HG02943 (cell line): ENCODE data around the gene DUSP16.

Experiments
- ATAC-seq: cut with Tn5 transposase; IDR thresholded peaks from one replicate; pipeline ENCODE4 v1.9.1; 2021; ENCODE audit warnings: mild to moderate bottlenecking, low read depth, moderate library complexity; ENCODE audit not compliant: unreplicated experiment

Gene DUSP16

GRCh38 chr12:12449533-12450025, 113.1 kb downstream of the DUSP16 start:
- no peak for ATAC-seq

- no peak for ATAC-seq
These were observed 114.8 kb downstream of the DUSP16 start for GRCh38 chr12:12447837-12448236.

GRCh38 chr12:12447236-12447635, 115.4 kb downstream of the DUSP16 start:
- ATAC-seq: no peak

- no peak for ATAC-seq
These were observed 115.9 kb downstream of the DUSP16 start for GRCh38 chr12:12446786-12447185.

- no peak for ATAC-seq
These were observed 116.8 kb downstream of the DUSP16 start for GRCh38 chr12:12445882-12446181.

- no peak for ATAC-seq
These were observed 117.3 kb downstream of the DUSP16 start for GRCh38 chr12:12445165-12445881.

- ATAC-seq: no peak
These were observed 119.2 kb downstream of the DUSP16 start for GRCh38 chr12:12443431-12443878.

- ATAC-seq: no peak
These were observed 120.1 kb downstream of the DUSP16 start for GRCh38 chr12:12442548-12443071.

- no peak for ATAC-seq
These were observed 120.7 kb downstream of the DUSP16 start for GRCh38 chr12:12441843-12442461.

- no peak for ATAC-seq
These were observed 121.2 kb downstream of the DUSP16 start for GRCh38 chr12:12441429-12441807.

- no peak for ATAC-seq
These were observed 121.8 kb downstream of the DUSP16 start for GRCh38 chr12:12440784-12441428.

GRCh38 chr12:12439636-12440035, 123.0 kb downstream of the DUSP16 start:
- ATAC-seq: no peak

- no peak for ATAC-seq
These were observed 125.8 kb downstream of the DUSP16 start for GRCh38 chr12:12436831-12437345.

GRCh38 chr12:12433203-12433731, 129.4 kb downstream of the DUSP16 start:
- no peak for ATAC-seq

- ATAC-seq: no peak
These were observed 130.3 kb downstream of the DUSP16 start for GRCh38 chr12:12432364-12432763.

- ATAC-seq: no peak
These were observed 133.6 kb downstream of the DUSP16 start for GRCh38 chr12:12428961-12429657.

GRCh38 chr12:12428047-12428446, 134.6 kb downstream of the DUSP16 start:
- ATAC-seq: no peak

GRCh38 chr12:12427568-12427967, 135.1 kb downstream of the DUSP16 start:
- ATAC-seq: no peak

- ATAC-seq: no peak
These were observed 137.0 kb downstream of the DUSP16 start for GRCh38 chr12:12425616-12426015.

GRCh38 chr12:12425001-12425400, 137.7 kb downstream of the DUSP16 start:
- ATAC-seq: no peak
